Thyroid gland (tissue), 4 donors: ENCODE results near the gene ABHD1. TPM values are rescaled to one million over a fixed set of nuclear protein-coding genes. Genes with fewer than 3 reads are reported as not detected.

Experiments
- DNase-seq, 2 donors: peaks; one replicate each; pipeline ENCODE4 v3.0.0-alpha.2; 2019
- H3K27ac ChIP-seq, 3 donors: fragments of 200-600 bp; sonication (generic); 1 replicate in 2 of 3; 2 replicates in 1 of 3; pipeline ENCODE4 v1.5.1; 2016 to 2019; ENCODE audit warnings: mild to moderate bottlenecking in 1 of 3, moderate library complexity in 1 of 3
- H3K27me3 ChIP-seq: fragments of 200-600 bp; sonication (generic); one replicate; pipeline ENCODE4 v1.5.1; 2019
- H3K36me3 ChIP-seq, 2 donors: fragments of 200-600 bp; sonication (generic); one replicate each; pipeline ENCODE4 v1.5.1; 2016 to 2019
- H3K4me1 ChIP-seq, 2 donors: fragments of 200-600 bp; sonication (generic); one replicate each; pipeline ENCODE4 v1.5.1; 2017 to 2019
- H3K4me3 ChIP-seq, 3 donors: fragments of 200-600 bp; sonication (generic); replicated peaks in 1 of 3; 1 replicate in 2 of 3; 2 replicates in 1 of 3; pipeline ENCODE4 v1.5.1; 2016; ENCODE audit warnings: mild to moderate bottlenecking in 1 of 3
- H3K9me3 ChIP-seq: fragments of 200-600 bp; sonication (generic); one replicate; pipeline ENCODE4 v1.5.1; 2017
- CTCF ChIP-seq, 6 experiments: fragments of 200-600 bp in 3 of 6; fragments of 450-650 bp in 3 of 6; sonication (generic) in 3 of 6; IDR thresholded peaks; one replicate each; pipeline ENCODE4 v1.5.1; 2016 to 2019; ENCODE audit warnings: antibody characterized with exemption in 6 of 6, mild to moderate bottlenecking in 2 of 6, inconsistent platforms in 1 of 6, moderate library complexity in 1 of 6
- POLR2A ChIP-seq, 2 donors: fragments of 450-650 bp; IDR thresholded peaks; one replicate each; pipeline ENCODE4 v1.6.1; 2017; ENCODE audit warnings: antibody characterized with exemption in 2 of 2, mild to moderate bottlenecking in 2 of 2, moderate library complexity in 1 of 2
- WGBS, 2 donors: methylation state at CpG; one replicate each; pipeline ENCODE4 v1.1.5; 2017; 5-methylcytosine and 5-hydroxymethylcytosine counted together
- intact Hi-C: fragments of 100-400 bp; cut with DNase I; formaldehyde crosslinking; loops from one replicate; pipeline ENCODE4 v1.15.1; 2023
- total RNA-seq, 4 donors: library from RNA; depleted of rRNA; stranded (reverse); fragments of >200 nt; gene quantifications; one replicate each; pipeline ENCODE4 v1.2.3, GENCODE V29; 2016

Gene ABHD1
- total RNA-seq, 4 donors from 2014 or later, result 0.44 to 1.1 (median 0.76) TPM

GRCh38 chr2:27092696-27093429 is 30.8 kb upstream of the ABHD1 start:
- TF ChIP-seq CTCF (IDR thresholded peaks at IDR 0.05) (no peak), POLR2A (IDR thresholded peaks at IDR 0.05) (no peak)
- H3K27me3 ChIP-seq, result no peaks in the 10 kb centered on the region
- H3K27ac ChIP-seq, result no peak overlapping the region
- peaks cover 5 to 21% of the 10 kb centered on the region in 2 donors for H3K4me1 ChIP-seq
- 58 to 65% methylated on average over 8 of the region's 10 CpGs for WGBS, 2 donors
- intact Hi-C loops, result loop anchor here (10.0 kb wide), 1 partner anchor 212 kb away; the partner anchor contains the start of gene UCN
- H3K36me3 ChIP-seq, result no peaks in the 10 kb centered on the region
- peak; percentile 46 to 52 for DNase-seq
- H3K9me3 ChIP-seq, result no peaks in the 10 kb centered on the region
- no peak overlapping the region for H3K4me3 ChIP-seq

- Histone ChIP-seq H3K27me3 (no peaks in the 10 kb centered on the region), H3K9me3 (no peaks in the 10 kb centered on the region), H3K36me3 (no peaks in the 10 kb centered on the region), H3K4me3 (no peak overlapping the region), H3K4me1 (peaks cover 5 to 21% of the 10 kb centered on the region in 2 donors), H3K27ac (no peak overlapping the region)
- DNase-seq, result no peak
- intact Hi-C loops, result loop anchor here (10.0 kb wide), 1 partner anchor 211 kb away; the partner anchor contains the start of gene UCN
- WGBS, 2 donors, result 80 to 82% methylated on average over 6 of the region's 6 CpGs
- TF ChIP-seq CTCF (IDR thresholded peaks at IDR 0.05) (no peak), POLR2A (IDR thresholded peaks at IDR 0.05) (no peak)
These were observed 29.9 kb upstream of the ABHD1 start for GRCh38 chr2:27093430-27094352.

GRCh38 chr2:27094353-27094984 is 29.1 kb upstream of the ABHD1 start:
- H3K9me3 ChIP-seq, result no peaks in the 10 kb centered on the region
- H3K36me3 ChIP-seq, result no peaks in the 10 kb centered on the region
- no peaks in the 10 kb centered on the region for H3K27me3 ChIP-seq
- no peak overlapping the region for H3K4me3 ChIP-seq
- no peak overlapping the region for H3K27ac ChIP-seq
- 94 to 96% methylated on average over 24 of the region's 24 CpGs for WGBS, 2 donors
- DNase-seq, result no peak
- intact Hi-C loops, result loop anchor here (10.0 kb wide), 1 partner anchor 210 kb away; the partner anchor contains the start of gene UCN
- TF ChIP-seq POLR2A (IDR thresholded peaks at IDR 0.05) (no peak), CTCF (IDR thresholded peaks at IDR 0.05) (no peak)
- peaks cover 5 to 21% of the 10 kb centered on the region in 2 donors for H3K4me1 ChIP-seq

- no peaks in the 10 kb centered on the region for H3K9me3 ChIP-seq
- H3K4me1 ChIP-seq, result peaks cover 5 to 21% of the 10 kb centered on the region in 2 donors
- no peaks in the 10 kb centered on the region for H3K36me3 ChIP-seq
- H3K4me3 ChIP-seq, result no peak overlapping the region
- WGBS, 2 donors, result 100% methylated on average over 2 of the region's 2 CpGs; no CpG with 5 or more reads in 1 of the 2 donors
- intact Hi-C loops, result loop anchor here (5.0 to 10.0 kb wide), 3 partner anchors 97 to 209 kb away; partner anchors contain the start of genes DNAJC5G and UCN
- TF ChIP-seq POLR2A (IDR thresholded peaks at IDR 0.05), result no peak
- TF ChIP-seq CTCF (IDR thresholded peaks at IDR 0.05), result no peak
- H3K27me3 ChIP-seq, result no peaks in the 10 kb centered on the region
- no peak for DNase-seq
- H3K27ac ChIP-seq, result no peak overlapping the region
These were observed 28.2 kb upstream of the ABHD1 start for GRCh38 chr2:27095427-27095744.
